Heart left ventricle (tissue), 16 donors: ENCODE data around the gene ZFYVE27. TPM values are rescaled to one million over a fixed set of nuclear protein-coding genes. Genes with fewer than 3 reads are reported as not detected.

Experiments used
- ATAC-seq, 4 donors: fragments of 200-7000 bp; cut with Tn5 transposase; one replicate each; pipeline ENCODE4 v1.9.1; 2020 to 2022; ENCODE audit warnings: moderate library complexity in 4 of 4, mild to moderate bottlenecking in 3 of 4, moderate number of reproducible peaks in 1 of 4
- DNase-seq, 5 donors: peaks; one replicate each; pipeline ENCODE4 v3.0.0-alpha.2; 2020
- H3K27ac ChIP-seq, 12 donors: fragments of 200-600 bp; sonication (generic) in 4 of 12; one replicate each; pipeline versions ENCODE4 v1.5.0 to v1.8.0; 2016 to 2022; ENCODE audit warnings: mild to moderate bottlenecking in 2 of 12
- H3K27me3 ChIP-seq, 9 donors: fragments of 200-600 bp; sonication (generic) in 2 of 9; one replicate each; pipeline versions ENCODE4 v1.5.1 to v1.8.0; 2016 to 2022; ENCODE audit warnings: mild to moderate bottlenecking in 3 of 9
- H3K36me3 ChIP-seq, 9 donors: fragments of 200-600 bp; sonication (generic) in 2 of 9; one replicate each; pipeline versions ENCODE4 v1.5.0 to v1.8.0; 2018 to 2022; ENCODE audit warnings: mild to moderate bottlenecking in 2 of 9
- H3K4me1 ChIP-seq, 12 donors: fragments of 200-600 bp; sonication (generic) in 4 of 12; one replicate each; pipeline versions ENCODE4 v1.5.0 to v1.8.0; 2016 to 2022; ENCODE audit warnings: mild to moderate bottlenecking in 3 of 12
- H3K4me3 ChIP-seq, 12 donors: fragments of 200-600 bp; sonication (generic) in 4 of 12; one replicate each; pipeline versions ENCODE4 v1.5.0 to v1.8.0; 2017 to 2022; ENCODE audit warnings: mild to moderate bottlenecking in 9 of 12, moderate library complexity in 4 of 12
- H3K9me3 ChIP-seq, 12 donors: fragments of 200-600 bp; sonication (generic) in 4 of 12; one replicate each; pipeline versions ENCODE4 v1.5.0 to v1.8.0; 2016 to 2022; ENCODE audit warnings: mild to moderate bottlenecking in 1 of 12
- POLR2A ChIP-seq, 2 donors: fragments of 450-650 bp; IDR thresholded peaks; one replicate each; pipeline ENCODE4 v1.6.1; 2017; ENCODE audit warnings: antibody characterized with exemption in 2 of 2, mild to moderate bottlenecking in 2 of 2, moderate library complexity in 2 of 2
- WGBS, 4 donors: extraction: QIAGEN DNeasy Blood & Tissue Kit in 2 of 4; methylation state at CpG; one replicate each; pipeline versions ENCODE4 v1.1.5 to v1.1.7; 2013 to 2018; 5-methylcytosine and 5-hydroxymethylcytosine counted together
- intact Hi-C, 10 donors: fragments of 100-400 bp; cut with DNase I; formaldehyde crosslinking; loops; one replicate each; pipeline versions ENCODE4 v1.11.1 to v1.14.2; 2022
- polyA plus RNA-seq, 2 donors: library from polyadenylated mRNA; stranded (reverse); fragments of 200-250 nt; gene quantifications; one replicate each; pipeline ENCODE4 v1.2.3, GENCODE V29; 2013
- total RNA-seq, 9 donors: library from RNA; depleted of rRNA in 2 of 9; stranded (reverse); fragments of >200 nt in 2 of 9; fragmentation: NEBNext Ultra II Directional in 3 of 9; extraction: Animal tissue kit (Norgen Biotek cat#: 25700) in 3 of 9; gene quantifications; one replicate each; pipeline versions ENCODE4 v1.1.0 to v1.2.4, GENCODE V29; 2016 to 2023
- TF ChIP-seq, protein P1 (sequence below), 12 donors: fragments of 200-600 bp; sonication (generic) in 4 of 12; IDR thresholded peaks; one replicate each; pipeline versions ENCODE4 v1.5.0 to v1.8.0; 2018 to 2022; ENCODE audit warnings: antibody characterized with exemption in 12 of 12, mild to moderate bottlenecking in 5 of 12
- donor health status: ischemic (EF 13 %, LVEDD 7.1; RV severe dilation, severe dysfunction).
- donor health status: healthy with polysubstance abuse.
- donor health status: DM: no; HTN: yes; CAD: no.
- donor health status: DM: no; HTN: no; CAD: no.
- donor health status: ischemic (EF 25% LVEDD 6.9; RV normal size, moderate dysfunction).
- donor health status: ischemic (EF 25% LVEDD 5.7; RV mildly dilated, moderate dysfunction).
- donor health status: healthy.
- donor health status: DM: yes; HTN: yes; CAD: no.
- donor health status: ischemic (EF 35%, LVEDD 5.7; RV mildly dilated, moderate dysfunction).
- donor health status: nonischemic (EF 11% LVEDD 7.7; RV severe dilation, severe dysfunction).
- donor health status: DM: yes; HTN: yes; CAD: no.
- donor health status: PGD.
- donor health status: ischemic (EF 29% LVEDD 5.4; RV normal size, mild dysfunction).
- donor health status: nonischemic (EF 23%, LVEDD 6.1; RV moderate dilation, normal function).

ZFYVE27 gene
- total and polyA plus RNA-seq, 11 donors = 7.3 to 28.5 (median 13.1) TPM

DNA sequence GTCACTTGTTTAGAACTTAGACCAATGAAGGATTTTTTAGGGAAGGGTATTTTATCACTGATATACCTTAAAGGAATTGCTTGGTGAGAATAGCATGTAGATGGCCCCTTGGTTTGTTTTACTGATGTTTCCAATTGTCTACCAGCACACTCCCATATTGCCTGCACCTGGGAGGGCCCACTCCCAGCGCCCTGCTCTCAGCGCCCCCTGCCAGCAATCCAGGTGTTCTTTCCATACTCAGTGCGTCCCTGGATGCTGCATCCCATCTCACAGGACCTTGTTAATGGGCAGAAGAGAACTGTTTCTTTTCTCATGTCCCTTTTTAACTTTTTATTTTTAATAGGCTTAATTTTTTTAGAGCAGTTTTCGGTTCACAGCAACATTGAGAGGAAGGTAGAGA is 59.0 kb downstream of the ZFYVE27 start:
- ATAC-seq = no peak
- H3K9me3 ChIP-seq = peaks cover 0 to 15% (median 5%) of the 10 kb centered on the region in 12 donors
- DNase-seq = peak in 1 of 5 donors; percentile 13
- intact Hi-C loops = loop anchor here in 5 of 10 donors (5.0 to 10.0 kb wide), 5 partner anchors 56 to 249 kb away; partner anchors contain the start of gene CRTAC1 (in 1 of the 5)
- no peak overlapping the region for H3K4me3 ChIP-seq
- peaks cover 0 to 11% (median 0%) of the 10 kb centered on the region in 12 donors for H3K4me1 ChIP-seq
- no peaks in the 10 kb centered on the region for H3K36me3 ChIP-seq
- TF ChIP-seq POLR2A (IDR thresholded peaks at IDR 0.05) = no peak
- TF ChIP-seq, protein P1, sequence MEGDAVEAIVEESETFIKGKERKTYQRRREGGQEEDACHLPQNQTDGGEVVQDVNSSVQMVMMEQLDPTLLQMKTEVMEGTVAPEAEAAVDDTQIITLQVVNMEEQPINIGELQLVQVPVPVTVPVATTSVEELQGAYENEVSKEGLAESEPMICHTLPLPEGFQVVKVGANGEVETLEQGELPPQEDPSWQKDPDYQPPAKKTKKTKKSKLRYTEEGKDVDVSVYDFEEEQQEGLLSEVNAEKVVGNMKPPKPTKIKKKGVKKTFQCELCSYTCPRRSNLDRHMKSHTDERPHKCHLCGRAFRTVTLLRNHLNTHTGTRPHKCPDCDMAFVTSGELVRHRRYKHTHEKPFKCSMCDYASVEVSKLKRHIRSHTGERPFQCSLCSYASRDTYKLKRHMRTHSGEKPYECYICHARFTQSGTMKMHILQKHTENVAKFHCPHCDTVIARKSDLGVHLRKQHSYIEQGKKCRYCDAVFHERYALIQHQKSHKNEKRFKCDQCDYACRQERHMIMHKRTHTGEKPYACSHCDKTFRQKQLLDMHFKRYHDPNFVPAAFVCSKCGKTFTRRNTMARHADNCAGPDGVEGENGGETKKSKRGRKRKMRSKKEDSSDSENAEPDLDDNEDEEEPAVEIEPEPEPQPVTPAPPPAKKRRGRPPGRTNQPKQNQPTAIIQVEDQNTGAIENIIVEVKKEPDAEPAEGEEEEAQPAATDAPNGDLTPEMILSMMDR (IDR thresholded peaks at IDR 0.05) = no peak
- 57 to 71% (median 64%) methylated on average over 4 of the region's 4 CpGs for WGBS, 4 donors
- no peak overlapping the region for H3K27ac ChIP-seq
- peaks cover 0 to 6% (median 0%) of the 10 kb centered on the region in 9 donors for H3K27me3 ChIP-seq

DNA sequence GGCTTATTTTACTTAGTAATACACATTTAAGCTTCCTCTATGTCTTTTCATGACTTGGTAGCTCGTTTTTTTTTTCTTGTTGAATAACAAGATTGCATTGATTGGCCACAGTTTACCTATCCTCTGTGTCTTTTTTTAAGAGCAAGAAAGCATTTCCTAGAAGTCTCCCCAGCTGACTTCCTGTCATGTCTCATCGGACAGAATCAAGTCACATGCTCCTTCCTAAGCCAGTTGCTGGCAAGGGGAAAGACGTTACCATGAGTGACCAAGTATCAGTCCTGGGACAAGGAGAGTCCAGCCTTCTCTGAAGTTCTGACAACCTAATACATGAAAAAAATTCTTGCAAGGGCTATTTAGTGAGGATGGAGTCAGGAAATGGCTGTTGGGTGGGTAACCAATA is 59.7 kb downstream of the ZFYVE27 start:
- ATAC-seq = no peak
- H3K36me3 ChIP-seq = no peaks in the 10 kb centered on the region
- H3K27ac ChIP-seq = no peak overlapping the region
- peaks cover 0 to 15% (median 5%) of the 10 kb centered on the region in 12 donors for H3K9me3 ChIP-seq
- DNase-seq = no peak
- no peak for TF ChIP-seq POLR2A (IDR thresholded peaks at IDR 0.05)
- TF ChIP-seq, protein P1 (IDR thresholded peaks at IDR 0.05) = no peak
- peaks cover 0 to 4% (median 0%) of the 10 kb centered on the region in 9 donors for H3K27me3 ChIP-seq
- H3K4me1 ChIP-seq = peaks cover 0 to 11% (median 0%) of the 10 kb centered on the region in 12 donors
- intact Hi-C loops = loop anchor here in 5 of 10 donors (5.0 to 10.0 kb wide), 5 partner anchors 56 to 248 kb away; partner anchors contain the start of gene CRTAC1 (in 1 of the 5)
- 23 to 40% (median 32%) methylated on average over 3 of the region's 3 CpGs for WGBS, 4 donors
- no peak overlapping the region for H3K4me3 ChIP-seq

DNA sequence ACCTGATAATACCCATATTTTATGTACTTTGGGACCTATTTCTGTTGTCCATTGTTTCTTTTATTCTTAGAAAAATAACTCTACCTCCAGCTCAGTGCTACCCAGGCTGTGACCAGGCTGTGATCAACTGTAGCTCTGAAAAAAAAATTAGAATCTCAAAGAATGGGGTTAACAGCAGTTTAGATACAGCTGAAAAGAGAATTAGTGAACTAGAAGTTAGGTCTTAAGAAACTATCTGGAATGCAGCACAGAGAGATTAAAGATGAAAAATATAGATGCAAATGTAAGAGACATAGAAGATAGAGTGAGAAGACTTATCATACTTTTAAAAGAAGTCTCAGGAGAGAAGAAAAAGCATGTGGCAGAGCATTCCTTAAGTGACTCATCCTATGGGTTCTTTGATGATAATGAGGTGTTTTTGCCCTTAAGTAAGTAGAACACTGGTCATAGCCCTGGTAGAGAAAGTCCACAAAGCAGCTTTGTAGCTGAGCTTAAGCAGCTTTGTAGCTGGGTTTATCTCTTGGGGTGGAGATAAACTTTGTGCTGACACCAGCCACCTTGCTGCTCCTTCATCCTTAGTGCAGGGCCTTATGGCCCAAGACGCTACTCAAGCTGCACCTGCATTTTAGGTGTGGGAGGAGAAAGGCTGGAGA is 62.2 kb downstream of the ZFYVE27 start:
- H3K9me3 ChIP-seq = peaks cover 0 to 15% (median 5%) of the 10 kb centered on the region in 12 donors
- no peak overlapping the region for H3K27ac ChIP-seq
- no peaks in the 10 kb centered on the region for H3K36me3 ChIP-seq
- 56 to 83% (median 80%) methylated on average over 1 of the region's 1 CpG for WGBS, 4 donors
- peaks cover 0 to 3% (median 0%) of the 10 kb centered on the region in 9 donors for H3K27me3 ChIP-seq
- intact Hi-C loops = loop anchor here in 5 of 10 donors (5.0 to 10.0 kb wide), 5 partner anchors 53 to 246 kb away; partner anchors contain the start of gene CRTAC1 (in 1 of the 5)
- no peak overlapping the region for H3K4me3 ChIP-seq
- ATAC-seq = no peak
- DNase-seq = no peak
- peaks cover 0 to 11% (median 0%) of the 10 kb centered on the region in 12 donors for H3K4me1 ChIP-seq
- TF ChIP-seq, protein P1 (IDR thresholded peaks at IDR 0.05) = no peak
- TF ChIP-seq POLR2A (IDR thresholded peaks at IDR 0.05) = no peak

DNA sequence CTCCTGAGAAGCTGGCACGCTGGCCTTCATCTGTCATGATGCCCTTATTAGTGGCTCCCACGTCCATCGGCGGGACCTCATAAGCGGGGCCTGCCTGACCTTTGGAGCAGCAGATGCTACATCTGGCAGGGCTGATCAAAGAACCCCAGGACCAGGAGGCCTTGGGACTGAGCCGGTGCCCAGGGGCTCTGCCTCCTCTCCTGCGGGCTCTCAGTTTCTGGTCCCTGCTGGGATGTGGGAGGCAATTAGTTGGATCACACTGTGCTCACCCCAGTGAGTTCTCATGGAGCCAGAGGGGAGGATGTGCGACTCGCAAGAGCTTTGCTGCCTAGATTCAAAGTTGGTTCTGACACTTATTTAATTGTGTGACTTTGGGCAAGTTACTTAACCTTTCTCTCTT is 63.5 kb downstream of the ZFYVE27 start:
- Histone ChIP-seq H3K9me3 (peaks cover 0 to 15% (median 5%) of the 10 kb centered on the region in 12 donors), H3K36me3 (no peaks in the 10 kb centered on the region), H3K4me1 (peaks cover 0 to 11% (median 0%) of the 10 kb centered on the region in 12 donors), H3K4me3 (no peak overlapping the region), H3K27ac (no peak overlapping the region), H3K27me3 (peaks cover 0 to 3% (median 0%) of the 10 kb centered on the region in 9 donors)
- no peak for TF ChIP-seq POLR2A (IDR thresholded peaks at IDR 0.05)
- TF ChIP-seq, protein P1 (IDR thresholded peaks at IDR 0.05) = no peak
- intact Hi-C loops = no loop called here
- DNase-seq = no peak
- WGBS, 4 donors = 70 to 83% (median 78%) methylated on average over 7 to 9 of the region's 9 CpGs
- no peak for ATAC-seq
